Globus pallidus (tissue), 1 donor: ENCODE data around the gene AGAP3.

ENCODE experiments used
- DNase-seq: peaks from one replicate; pipeline ENCODE4 v3.0.0-alpha.2; 2015; ENCODE audit warnings: low spot score

Gene AGAP3

DNA sequence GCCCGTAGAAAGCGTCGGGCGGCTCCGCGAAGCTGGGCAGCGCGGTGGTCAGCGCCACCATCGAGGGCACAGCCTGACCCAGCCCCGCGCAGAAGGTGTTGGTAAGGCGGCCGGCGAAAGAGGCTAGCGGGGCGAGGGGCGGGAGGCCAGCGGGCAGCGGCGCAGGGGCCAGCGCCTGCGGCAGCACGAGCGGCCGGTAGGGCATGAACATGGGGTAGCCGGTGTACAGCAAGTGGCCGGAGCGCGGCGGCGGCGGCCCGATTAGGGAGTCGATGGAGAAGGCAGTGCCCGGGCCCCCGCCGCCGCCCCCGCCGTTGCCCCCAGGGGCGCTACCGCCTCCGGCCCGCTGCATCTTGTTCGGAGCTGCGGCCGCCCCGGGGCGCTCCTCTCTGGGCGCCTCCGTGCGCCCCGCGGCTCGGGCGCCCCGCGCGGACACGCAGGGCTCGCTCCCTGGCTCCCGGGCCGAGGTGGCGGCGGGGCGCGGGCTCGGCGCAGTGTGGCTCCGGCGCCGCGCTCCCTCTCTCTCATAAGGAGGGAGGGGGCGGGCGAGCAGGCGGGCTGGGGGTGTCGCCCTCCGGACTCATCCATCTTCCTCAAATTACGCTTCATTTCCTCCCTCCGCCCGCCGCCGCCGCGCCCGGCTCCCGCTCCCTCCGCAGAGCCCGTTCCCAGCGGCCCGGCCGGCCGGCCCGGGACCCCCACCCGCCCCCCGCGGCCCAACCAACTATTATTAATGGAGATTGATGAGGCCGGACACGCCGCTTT lies 81.1 kb downstream of the AGAP3 start, which contains the start of gene GBX1:
GBX1 (minus strand) TSS at position 498 of the 765 bp plus-strand sequence; CDS start at position 352, 146 bp downstream.
- DNase-seq, result no peak

DNA sequence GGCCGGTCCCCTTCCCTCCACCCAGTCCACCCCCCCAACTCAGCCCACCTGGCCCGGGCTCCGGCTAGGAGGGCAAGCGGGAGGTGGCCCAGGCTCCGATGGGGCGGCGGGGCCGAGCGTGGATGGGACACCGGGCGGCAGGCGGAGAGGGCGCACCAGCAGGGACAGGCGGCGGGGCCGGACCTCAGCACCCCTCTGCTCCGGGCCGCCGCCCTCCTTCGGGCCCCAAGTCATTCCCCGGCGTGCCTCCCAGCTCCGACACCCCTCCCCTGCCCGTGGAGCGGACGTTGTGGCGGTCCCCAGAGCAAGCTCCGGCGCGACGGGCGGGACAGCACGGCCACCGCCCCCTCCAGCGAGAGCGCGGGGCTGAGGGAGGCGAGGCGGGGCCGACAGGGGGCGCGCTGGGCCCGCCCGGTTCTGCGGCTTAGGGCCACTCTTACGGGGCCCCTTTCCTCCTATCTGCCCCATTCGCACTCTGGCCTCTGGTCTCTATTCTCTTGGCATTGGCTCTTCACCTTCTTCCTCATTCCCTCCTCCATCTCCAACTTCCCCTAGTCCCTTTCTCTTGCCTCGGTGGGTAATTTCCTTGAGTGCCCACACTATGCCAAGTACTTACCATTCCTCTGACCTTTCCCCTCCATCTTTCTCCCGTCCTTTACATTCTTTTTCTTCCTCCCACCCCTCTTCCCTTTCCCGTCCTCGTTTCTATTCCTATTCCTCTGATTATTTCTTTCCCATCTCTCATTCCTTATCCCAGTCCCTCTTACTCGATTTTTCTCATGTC lies 81.9 kb downstream of the AGAP3 start:
- no peak for DNase-seq

GRCh38 chr7:151168787-151169162 lies 82.5 kb downstream of the AGAP3 start:
- DNase-seq, result no peak

- peak; percentile 72 for DNase-seq
Observed at GRCh38 chr7:151172273-151173141, 86.2 kb downstream of the AGAP3 start.

- DNase-seq, result no peak
Observed at GRCh38 chr7:151173386-151174245, 87.3 kb downstream of the AGAP3 start.

DNA sequence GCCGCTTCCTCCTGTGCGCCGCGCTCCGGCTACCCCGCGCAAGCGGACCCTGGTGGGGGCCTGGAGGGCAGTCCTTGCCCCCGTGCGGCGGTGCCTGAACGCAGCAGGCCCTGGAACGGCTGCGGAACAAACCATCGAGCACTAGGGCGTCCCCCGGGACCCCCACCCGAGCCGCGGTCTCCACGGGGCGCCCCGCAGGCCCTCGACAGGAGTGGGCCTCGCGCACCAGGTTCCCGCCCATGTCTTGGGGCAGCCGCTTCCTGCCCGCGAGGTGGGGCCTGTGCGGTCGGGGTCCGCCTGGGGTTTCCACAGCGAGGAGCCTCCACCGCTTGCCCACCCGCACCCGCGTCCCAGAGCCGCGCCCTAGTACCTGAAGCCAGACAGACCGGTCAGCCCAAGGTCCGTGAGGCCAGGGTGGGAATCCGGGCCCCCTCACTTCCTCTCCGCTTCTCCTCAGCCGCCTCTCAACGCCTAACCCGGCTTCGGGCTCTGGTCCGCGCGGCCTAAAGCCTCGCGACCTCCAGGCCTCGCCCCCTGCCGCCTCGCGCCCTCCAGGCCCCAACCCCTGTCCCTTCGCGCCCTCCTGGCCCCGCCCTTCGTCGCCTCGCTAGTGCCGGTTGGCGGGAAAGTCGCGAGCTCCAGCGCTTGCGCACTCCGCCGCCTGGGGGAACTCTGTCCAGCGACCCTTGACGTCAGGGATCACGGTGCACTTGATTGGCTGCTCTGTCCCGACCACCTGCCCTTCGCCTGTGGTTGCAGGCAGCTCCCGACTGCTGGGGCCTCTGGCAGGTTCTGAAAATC lies 88.2 kb downstream of the AGAP3 start:
- no peak for DNase-seq

DNA sequence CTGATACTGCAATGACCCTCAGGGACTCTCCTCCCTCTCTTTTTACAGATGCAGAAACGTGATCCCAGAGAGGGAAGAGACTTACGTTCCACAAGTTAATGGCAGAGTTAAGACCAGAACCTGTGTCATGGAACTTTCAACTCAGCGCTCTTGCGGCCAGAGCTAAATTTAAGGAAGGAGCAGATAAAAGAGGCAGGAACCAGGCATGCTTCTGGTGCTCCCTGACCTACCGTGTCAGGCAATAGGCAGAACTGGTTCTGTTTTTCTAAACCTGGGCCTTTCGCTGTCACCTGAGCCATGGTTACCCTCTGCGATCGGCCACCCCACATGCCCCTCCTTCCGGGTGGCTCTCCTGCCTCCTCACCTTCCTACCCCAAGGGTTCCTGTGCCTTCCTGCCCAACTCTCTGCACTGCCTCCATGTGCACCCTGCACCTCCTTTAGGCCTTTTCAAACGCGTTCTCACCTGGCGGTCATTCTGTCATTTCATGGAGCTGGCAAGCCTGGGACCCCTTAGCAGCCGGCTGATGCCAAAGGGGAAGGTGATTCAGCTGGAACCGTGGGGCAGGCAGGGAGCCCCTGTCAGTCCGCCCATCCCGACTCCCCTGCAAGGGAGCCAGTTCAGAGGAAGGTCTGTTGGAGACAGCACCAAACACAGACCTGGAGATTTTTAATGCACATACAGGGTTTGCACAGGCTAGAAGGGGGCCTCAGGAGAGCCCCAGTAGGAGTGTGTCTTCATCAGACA lies 88.9 kb downstream of the AGAP3 start:
- no peak for DNase-seq

- DNase-seq, result no peak
Observed at GRCh38 chr7:151175793-151176311, 89.6 kb downstream of the AGAP3 start.

DNA sequence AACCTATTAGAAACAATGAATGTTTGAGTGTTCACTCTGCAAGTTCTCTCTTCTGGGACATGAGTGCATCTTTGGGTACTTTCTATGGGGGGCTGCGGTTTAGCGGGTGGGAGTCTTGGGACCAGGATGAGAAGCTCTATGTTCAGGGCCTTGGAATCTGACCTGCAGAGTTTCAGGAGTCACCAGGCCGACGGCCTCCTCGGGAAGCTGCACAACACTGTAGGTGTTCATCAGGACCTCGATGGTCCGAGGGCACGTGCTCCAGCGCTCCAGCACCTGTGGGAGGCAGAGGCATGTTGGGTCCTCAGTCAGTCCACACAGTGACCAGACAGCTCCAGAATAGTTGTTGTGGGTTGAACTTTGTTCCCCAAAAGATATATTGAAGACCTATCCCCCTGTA lies 90.1 kb downstream of the AGAP3 start:
- DNase-seq, result no peak

DNA sequence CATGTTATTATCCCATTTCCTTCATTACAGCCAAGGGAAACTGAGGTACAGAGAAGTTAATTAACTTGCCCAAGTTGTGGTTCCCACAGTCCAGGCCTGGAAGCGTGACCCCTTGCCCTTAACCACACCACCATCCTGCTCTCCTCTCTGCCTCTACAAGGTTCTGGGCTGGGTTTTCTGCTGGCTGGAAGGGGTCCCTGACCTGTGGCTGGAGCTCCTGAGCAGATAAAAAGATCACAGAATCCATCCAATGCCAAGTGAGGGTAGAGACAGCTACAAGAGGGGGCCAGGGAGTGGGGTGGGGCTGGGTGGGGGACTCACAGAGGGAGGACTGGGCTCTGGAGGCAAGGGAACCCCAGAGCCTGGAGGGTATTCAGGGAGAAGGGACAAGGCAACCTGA lies 91.0 kb downstream of the AGAP3 start:
- no peak for DNase-seq

DNA sequence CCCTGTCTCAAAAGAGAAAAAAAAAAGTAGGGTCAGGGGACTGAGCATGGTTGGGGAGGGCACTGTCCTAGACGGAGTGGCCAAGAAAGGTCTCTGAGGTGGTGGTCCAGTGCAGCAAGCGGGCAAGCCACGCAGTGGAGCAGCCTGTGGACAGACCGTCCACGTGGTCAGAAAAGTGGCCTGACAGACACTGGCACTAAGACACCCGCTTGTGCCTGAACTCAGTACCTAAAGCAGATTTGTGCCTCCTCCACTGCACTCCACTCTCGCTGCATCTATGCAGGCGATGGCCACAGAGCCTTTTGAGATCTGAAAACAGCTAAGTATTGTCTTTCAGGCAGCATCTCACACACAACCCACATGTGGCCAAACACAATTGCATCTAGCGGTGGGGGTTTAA lies 92.0 kb downstream of the AGAP3 start:
- no peak for DNase-seq

- no peak for DNase-seq
Observed at GRCh38 chr7:151178831-151179230, 92.6 kb downstream of the AGAP3 start.

DNA sequence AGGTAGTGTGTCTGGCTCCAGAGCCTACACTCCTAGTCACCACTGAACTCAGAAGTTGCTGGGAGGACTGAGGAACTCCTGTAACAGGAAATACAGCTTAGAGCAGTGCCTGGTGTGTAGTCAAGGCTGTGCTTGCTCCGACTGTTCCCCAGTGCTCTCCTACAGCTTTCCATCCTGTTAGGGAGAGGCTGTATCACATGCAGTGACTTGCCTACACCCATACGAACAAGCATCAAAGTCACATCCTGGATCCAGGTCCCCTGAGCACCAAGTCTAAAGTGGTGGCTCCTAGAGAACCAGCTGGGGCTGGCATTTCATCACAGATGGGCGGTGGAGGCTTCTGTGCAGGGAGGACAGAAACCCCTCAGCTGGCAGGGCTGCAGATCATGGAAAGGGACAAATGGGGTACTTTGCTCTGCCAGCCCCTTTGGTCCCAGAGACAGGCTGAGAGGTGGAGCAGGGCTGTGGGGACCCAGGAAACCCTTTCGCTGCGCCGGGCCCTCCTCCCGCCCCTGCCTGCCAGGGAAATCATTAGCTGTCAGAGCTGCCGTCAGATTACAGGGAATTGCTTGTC lies 93.1 kb downstream of the AGAP3 start:
- no peak for DNase-seq

GRCh38 chr7:151179946-151180345 lies 93.7 kb downstream of the AGAP3 start:
- no peak for DNase-seq

GRCh38 chr7:151181011-151181431 lies 94.7 kb downstream of the AGAP3 start:
- peak; percentile 7 for DNase-seq

DNA sequence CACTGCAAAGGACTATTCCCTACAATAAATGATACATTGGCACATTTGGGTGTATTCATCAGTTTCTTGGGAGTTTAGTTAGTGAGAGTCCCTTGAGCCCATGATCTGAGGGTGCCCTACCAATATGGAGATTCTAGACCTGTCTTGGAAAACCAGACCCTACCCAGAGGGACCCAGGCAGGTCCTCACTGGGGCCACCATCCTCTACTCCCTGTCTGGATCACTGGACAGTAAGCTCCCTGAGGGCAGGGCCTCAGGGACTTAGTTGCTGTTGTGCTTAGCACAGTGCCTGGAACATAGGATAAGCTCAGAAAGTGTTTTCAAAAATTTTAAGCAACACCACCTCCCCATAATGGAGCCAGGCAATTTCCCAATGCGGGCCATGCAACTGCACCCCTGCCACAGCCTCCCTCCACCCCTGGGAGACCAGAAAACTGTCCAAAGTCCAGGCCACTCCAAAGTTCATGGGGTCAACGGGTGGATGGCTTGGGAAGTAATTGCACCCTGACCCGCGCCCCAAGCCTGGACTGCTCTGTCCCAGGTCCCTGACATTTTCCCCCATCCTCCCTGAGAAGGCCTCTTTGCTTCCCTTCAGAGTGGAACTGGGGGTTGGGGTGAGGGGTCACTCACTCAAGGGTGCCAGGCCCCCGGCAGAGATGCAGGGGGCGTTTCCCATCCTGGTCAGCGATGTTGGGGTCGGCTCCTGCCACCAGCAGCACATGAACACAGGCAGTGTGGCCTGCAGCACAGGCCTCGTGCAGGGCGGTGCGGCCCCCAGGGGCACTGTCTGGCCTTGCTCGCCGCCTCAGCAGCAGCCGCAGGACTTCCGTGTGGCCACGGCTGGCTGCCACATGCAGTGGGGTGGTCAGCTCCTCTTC lies 99.7 kb downstream of the AGAP3 start:
- DNase-seq, result no peak

GRCh38 chr7:151186640-151187408 lies 100.5 kb downstream of the AGAP3 start, which contains the start of gene ASB10:
Gene ASB10 (minus strand): TSS chr7:151187250. CDS start chr7:151187130, 120 bp downstream.
- no peak for DNase-seq
